Testis (tissue), 3 donors: ENCODE measurements around the gene TP53AIP1. TPM values are rescaled to one million over a fixed set of nuclear protein-coding genes. Genes with fewer than 3 reads are reported as not detected.

ENCODE experiments used
- DNase-seq: peaks from one replicate; pipeline ENCODE4 v3.0.0-alpha.2; 2019
- H3K27ac ChIP-seq, 2 donors: fragments of 200-600 bp; sonication (generic); one replicate each; pipeline ENCODE4 v1.5.1; 2019
- H3K27me3 ChIP-seq: fragments of 200-600 bp; sonication (generic); one replicate; pipeline ENCODE4 v1.5.1; 2019
- H3K36me3 ChIP-seq: fragments of 200-600 bp; sonication (generic); one replicate; pipeline ENCODE4 v1.5.1; 2017; ENCODE audit warnings: low read depth; ENCODE audit errors: missing control alignments
- H3K4me1 ChIP-seq: fragments of 200-600 bp; sonication (generic); one replicate; pipeline ENCODE4 v1.5.1; 2019
- H3K4me3 ChIP-seq, 2 donors: fragments of 200-600 bp; sonication (generic); one replicate each; pipeline ENCODE4 v1.5.1; 2017 to 2019
- H3K9me3 ChIP-seq: fragments of 200-600 bp; sonication (generic); one replicate; pipeline ENCODE4 v1.5.1; 2017
- CTCF ChIP-seq, 3 experiments: fragments of 450-650 bp in 2 of 3; fragments of 200-600 bp in 1 of 3; sonication (generic) in 1 of 3; IDR thresholded peaks; one replicate each; pipeline ENCODE4 v1.5.1; 2016 to 2019; ENCODE audit warnings: antibody characterized with exemption in 3 of 3, mild to moderate bottlenecking in 2 of 3, moderate library complexity in 1 of 3
- POLR2A ChIP-seq: fragments of 450-650 bp; IDR thresholded peaks from one replicate; pipeline ENCODE4 v1.6.1; 2017; ENCODE audit warnings: antibody characterized with exemption, mild to moderate bottlenecking, moderate library complexity
- WGBS, 2 donors: methylation state at CpG; one replicate each; pipeline ENCODE4 v1.1.5; 2018; 5-methylcytosine and 5-hydroxymethylcytosine counted together
- intact Hi-C: fragments of 100-400 bp; cut with DNase I; formaldehyde crosslinking; loops from one replicate; pipeline ENCODE4 v1.15.1; 2023; ENCODE audit warnings: low total_unique reads
- polyA plus RNA-seq: library from polyadenylated mRNA; stranded (reverse); fragments of 350-450 nt; fragmentation: Illumina TruSeq; extraction: RNeasy Lipid Tissue Mini Kit (QIAGEN cat#74804); gene quantifications from one replicate; pipeline ENCODE4 v1.2.3, GENCODE V29; 2014; ENCODE audit warnings: low read depth, low replicate concordance; ENCODE audit not compliant: insufficient read depth
- total RNA-seq, 2 donors: library from RNA; depleted of rRNA; stranded (reverse); fragments of >200 nt; gene quantifications; one replicate each; pipeline ENCODE4 v1.2.3, GENCODE V29; 2016

TP53AIP1 gene
- total and polyA plus RNA-seq, 3 donors from 2014 or later = 0.94 to 1.8 (median 1.1) TPM

GRCh38 chr11:128926437-128927107 is 16.1 kb downstream of the TP53AIP1 start:
- no peak for TF ChIP-seq CTCF (IDR thresholded peaks at IDR 0.05)
- no peak for TF ChIP-seq POLR2A
- DNase-seq = no peak
- Histone ChIP-seq H3K4me1 (no peaks in the 10 kb centered on the region), H3K27ac (no peak overlapping the region), H3K36me3 (no peaks in the 10 kb centered on the region), H3K9me3 (no peaks in the 10 kb centered on the region), H3K4me3 (no peak overlapping the region), H3K27me3 (no peaks in the 10 kb centered on the region)
- intact Hi-C loops = no loop called here
- 87 to 94% methylated on average over 17 of the region's 17 CpGs for WGBS, 2 donors

GRCh38 chr11:128926000-128926399 is 16.7 kb downstream of the TP53AIP1 start:
- H3K4me1 ChIP-seq = no peaks in the 10 kb centered on the region
- intact Hi-C loops = no loop called here
- H3K9me3 ChIP-seq = no peaks in the 10 kb centered on the region
- WGBS, 2 donors = 86 to 93% methylated on average over 3 of the region's 3 CpGs
- no peak overlapping the region for H3K27ac ChIP-seq
- no peaks in the 10 kb centered on the region for H3K36me3 ChIP-seq
- no peaks in the 10 kb centered on the region for H3K27me3 ChIP-seq
- H3K4me3 ChIP-seq = no peak overlapping the region
- no peak for TF ChIP-seq POLR2A
- no peak for DNase-seq

- Histone ChIP-seq H3K4me1 (no peaks in the 10 kb centered on the region), H3K27ac (no peak overlapping the region), H3K4me3 (no peak overlapping the region), H3K27me3 (no peaks in the 10 kb centered on the region), H3K9me3 (no peaks in the 10 kb centered on the region), H3K36me3 (no peaks in the 10 kb centered on the region)
- no peak for DNase-seq
- intact Hi-C loops = no loop called here
- 45 to 60% methylated on average over 2 of the region's 2 CpGs for WGBS, 2 donors
- TF ChIP-seq POLR2A (no peak), CTCF (IDR thresholded peaks at IDR 0.05) (no peak)
Measured at GRCh38 chr11:128925250-128925600, 17.4 kb downstream of the TP53AIP1 start.

- Histone ChIP-seq H3K9me3 (no peaks in the 10 kb centered on the region), H3K27me3 (no peaks in the 10 kb centered on the region), H3K27ac (no peak overlapping the region), H3K4me3 (no peak overlapping the region), H3K36me3 (no peaks in the 10 kb centered on the region), H3K4me1 (no peaks in the 10 kb centered on the region)
- intact Hi-C loops = no loop called here
- no peak for TF ChIP-seq POLR2A
- TF ChIP-seq CTCF (IDR thresholded peaks at IDR 0.05) = no peak
- no peak for DNase-seq
- 75 to 77% methylated on average over 14 to 16 of the region's 16 CpGs for WGBS, 2 donors
Measured at GRCh38 chr11:128924510-128925249, 18.0 kb downstream of the TP53AIP1 start.

GRCh38 chr11:128924104-128924503 is 18.6 kb downstream of the TP53AIP1 start:
- Histone ChIP-seq H3K9me3 (no peaks in the 10 kb centered on the region), H3K27me3 (no peaks in the 10 kb centered on the region), H3K4me3 (no peak overlapping the region), H3K4me1 (no peaks in the 10 kb centered on the region), H3K27ac (no peak overlapping the region), H3K36me3 (no peaks in the 10 kb centered on the region)
- TF ChIP-seq CTCF (IDR thresholded peaks at IDR 0.05) (no peak), POLR2A (no peak)
- intact Hi-C loops = no loop called here
- no peak for DNase-seq
- WGBS, 2 donors = 84 to 90% methylated on average over 7 of the region's 7 CpGs
